RWPE2 (cell line): ENCODE data around the gene PTP4A2.
A peak's percentile ranks its signal among the peaks of the same experiment; 100 is the strongest.

Source experiments
- ATAC-seq: fragments of 200-7000 bp; cut with Tn5 transposase; 3 replicates; pipeline ENCODE4 v1.9.1; 2021; ENCODE audit warnings: low read depth
- DNase-seq: peaks from one replicate; pipeline ENCODE4 v3.0.0-alpha.2; 2020; ENCODE audit warnings: low spot score
- H3K27ac ChIP-seq: fragments of 450-650 bp; 2 replicates; pipeline ENCODE4 v1.5.1; 2017; ENCODE audit warnings: mild to moderate bottlenecking; ENCODE audit not compliant: poor library complexity, severe bottlenecking
- H3K27me3 ChIP-seq: fragments of 250-450 bp; sonication (Bioruptor Pico); 2 replicates; pipeline ENCODE4 v1.5.1; 2021; ENCODE audit warnings: mild to moderate bottlenecking, moderate library complexity; ENCODE audit not compliant: insufficient read depth, poor library complexity, severe bottlenecking
- H3K36me3 ChIP-seq: fragments of 250-450 bp; sonication (Bioruptor Pico); 2 replicates; pipeline ENCODE4 v1.5.1; 2020; ENCODE audit warnings: low read depth, mild to moderate bottlenecking, moderate library complexity
- H3K4me1 ChIP-seq: fragments of 250-450 bp; sonication (Bioruptor Pico); 2 replicates; pipeline ENCODE4 v1.5.1; 2021; ENCODE audit warnings: mild to moderate bottlenecking, moderate library complexity; ENCODE audit not compliant: insufficient read depth, poor library complexity, severe bottlenecking
- H3K4me3 ChIP-seq: fragments of 250-450 bp; sonication (Bioruptor Pico); 2 replicates; pipeline ENCODE4 v1.5.1; 2021; ENCODE audit warnings: mild to moderate bottlenecking, moderate library complexity; ENCODE audit not compliant: severe bottlenecking
- H3K9me3 ChIP-seq: fragments of 250-450 bp; sonication (Bioruptor Pico); 2 replicates; pipeline ENCODE4 v1.5.1; 2021; ENCODE audit warnings: mild to moderate bottlenecking, moderate library complexity; ENCODE audit not compliant: severe bottlenecking
- TF ChIP-seq, protein P1 (sequence below): fragments of 450-650 bp; IDR thresholded peaks from one replicate; pipeline ENCODE4 v1.5.1; 2017; ENCODE audit warnings: mild to moderate bottlenecking, moderate library complexity; ENCODE audit not compliant: poor library complexity, severe bottlenecking

The PTP4A2 gene

DNA sequence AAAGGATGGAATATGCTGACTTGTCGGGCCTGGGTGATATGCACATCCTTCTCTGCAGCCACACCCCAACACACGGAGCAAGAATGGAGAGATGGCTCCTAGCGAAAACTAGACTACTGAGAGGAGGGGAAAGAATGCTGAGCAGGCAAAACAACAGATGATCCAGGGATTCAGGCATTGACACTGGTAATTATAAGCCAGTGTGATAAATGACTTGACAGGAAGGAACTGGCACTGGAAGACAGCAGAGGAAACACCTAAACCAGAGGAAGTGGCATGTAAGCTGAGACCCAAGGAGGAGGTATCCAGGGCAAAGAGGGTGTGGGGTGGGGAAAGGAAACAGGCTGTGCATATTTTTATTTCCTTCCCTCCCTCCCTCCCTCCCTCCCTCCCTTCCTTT lies 43.8 kb upstream of the PTP4A2 start:
- H3K36me3 ChIP-seq = no peaks in the 10 kb centered on the region
- TF ChIP-seq, protein P1, sequence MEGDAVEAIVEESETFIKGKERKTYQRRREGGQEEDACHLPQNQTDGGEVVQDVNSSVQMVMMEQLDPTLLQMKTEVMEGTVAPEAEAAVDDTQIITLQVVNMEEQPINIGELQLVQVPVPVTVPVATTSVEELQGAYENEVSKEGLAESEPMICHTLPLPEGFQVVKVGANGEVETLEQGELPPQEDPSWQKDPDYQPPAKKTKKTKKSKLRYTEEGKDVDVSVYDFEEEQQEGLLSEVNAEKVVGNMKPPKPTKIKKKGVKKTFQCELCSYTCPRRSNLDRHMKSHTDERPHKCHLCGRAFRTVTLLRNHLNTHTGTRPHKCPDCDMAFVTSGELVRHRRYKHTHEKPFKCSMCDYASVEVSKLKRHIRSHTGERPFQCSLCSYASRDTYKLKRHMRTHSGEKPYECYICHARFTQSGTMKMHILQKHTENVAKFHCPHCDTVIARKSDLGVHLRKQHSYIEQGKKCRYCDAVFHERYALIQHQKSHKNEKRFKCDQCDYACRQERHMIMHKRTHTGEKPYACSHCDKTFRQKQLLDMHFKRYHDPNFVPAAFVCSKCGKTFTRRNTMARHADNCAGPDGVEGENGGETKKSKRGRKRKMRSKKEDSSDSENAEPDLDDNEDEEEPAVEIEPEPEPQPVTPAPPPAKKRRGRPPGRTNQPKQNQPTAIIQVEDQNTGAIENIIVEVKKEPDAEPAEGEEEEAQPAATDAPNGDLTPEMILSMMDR = no peak
- ATAC-seq = peak; percentile 40; the same call in 2 of the 3 replicates
- no peak overlapping the region for H3K27ac ChIP-seq
- DNase-seq = no peak
- H3K27me3 ChIP-seq = no peaks in the 10 kb centered on the region
- no peaks in the 10 kb centered on the region for H3K4me1 ChIP-seq
- H3K9me3 ChIP-seq = no peaks in the 10 kb centered on the region
- no peak overlapping the region for H3K4me3 ChIP-seq

DNA sequence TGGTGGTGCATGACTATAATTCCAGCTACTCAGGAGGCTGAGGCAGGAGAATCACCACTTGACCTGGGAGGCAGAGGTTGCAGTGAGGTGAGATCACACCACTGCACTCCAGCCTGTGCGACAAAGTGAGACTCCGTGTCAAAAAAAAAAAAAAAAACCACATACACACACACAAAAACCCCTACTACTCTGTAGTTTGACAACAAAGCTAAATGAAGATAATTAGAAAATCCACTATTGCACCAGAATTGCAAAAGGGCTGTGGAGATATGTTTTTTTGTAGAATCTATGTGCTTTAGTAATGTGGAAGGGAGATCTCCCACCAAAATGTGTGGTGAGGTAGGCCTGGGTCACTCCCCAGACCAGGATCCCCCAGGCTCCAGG lies 43.3 kb upstream of the PTP4A2 start:
- TF ChIP-seq, protein P1 = no peak
- no peaks in the 10 kb centered on the region for H3K9me3 ChIP-seq
- no peaks in the 10 kb centered on the region for H3K36me3 ChIP-seq
- H3K27ac ChIP-seq = no peak overlapping the region
- H3K4me3 ChIP-seq = no peak overlapping the region
- DNase-seq = no peak
- no peaks in the 10 kb centered on the region for H3K27me3 ChIP-seq
- ATAC-seq = no peak
- no peaks in the 10 kb centered on the region for H3K4me1 ChIP-seq

DNA sequence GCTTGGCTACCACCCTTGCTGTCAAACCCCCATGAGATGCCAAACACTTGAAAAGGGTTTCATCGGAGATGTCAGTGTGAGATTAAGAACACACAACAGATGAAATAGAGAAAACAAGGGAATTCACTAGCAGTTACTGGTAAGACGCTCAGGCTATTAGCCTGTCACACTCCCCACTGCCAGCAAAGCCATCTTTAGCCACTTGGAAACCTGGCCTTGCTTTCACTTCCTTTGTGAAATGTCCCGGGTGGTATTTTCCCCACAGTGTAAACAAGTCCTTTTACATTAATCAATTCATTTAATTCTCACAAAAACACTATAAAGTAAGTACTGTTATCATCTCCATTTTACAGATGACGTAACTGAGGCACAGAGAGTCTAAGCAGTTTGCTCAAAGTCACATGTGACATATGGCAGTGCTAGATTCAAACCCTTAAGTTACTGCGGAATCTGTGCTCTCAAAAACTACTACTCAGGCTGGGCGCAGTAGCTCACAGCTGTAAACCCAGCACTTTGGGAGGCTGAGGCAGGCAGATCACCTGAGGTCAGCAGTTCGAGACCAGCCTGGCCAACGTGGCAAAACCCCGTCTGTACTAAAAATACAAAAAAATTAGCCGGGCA lies 42.8 kb upstream of the PTP4A2 start:
- no peak for ATAC-seq
- TF ChIP-seq, protein P1 = no peak
- H3K27me3 ChIP-seq = no peaks in the 10 kb centered on the region
- no peak for DNase-seq
- H3K9me3 ChIP-seq = no peaks in the 10 kb centered on the region
- H3K4me1 ChIP-seq = no peaks in the 10 kb centered on the region
- no peak overlapping the region for H3K27ac ChIP-seq
- no peak overlapping the region for H3K4me3 ChIP-seq
- no peaks in the 10 kb centered on the region for H3K36me3 ChIP-seq

DNA sequence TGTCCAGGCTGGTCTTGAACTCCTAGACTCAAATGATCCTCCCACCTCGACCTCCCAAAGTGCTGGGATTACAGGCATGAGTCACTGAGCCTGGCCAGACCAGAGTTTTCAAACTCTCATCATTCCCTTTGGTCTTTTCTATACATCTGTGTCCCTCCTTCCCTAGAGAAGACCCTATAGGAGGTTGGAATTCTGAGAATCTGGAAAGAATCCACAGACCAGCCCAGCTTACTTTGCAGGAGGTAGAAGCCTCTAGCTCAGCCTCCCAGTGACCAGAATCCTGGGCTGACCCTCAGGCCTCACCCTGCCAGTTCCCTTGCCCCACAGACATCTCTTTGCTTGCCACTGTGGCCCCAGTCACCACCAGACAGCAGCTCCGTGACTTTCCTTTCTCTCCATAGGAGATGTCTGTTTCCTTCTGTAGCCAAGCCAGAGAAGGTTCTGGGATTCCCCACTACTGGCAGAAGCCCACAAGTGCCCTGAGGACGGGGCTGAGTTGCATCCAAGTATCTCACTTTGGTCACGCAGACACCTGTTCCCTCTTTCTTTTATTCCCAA lies 40.8 kb upstream of the PTP4A2 start:
- no peak for ATAC-seq
- TF ChIP-seq, protein P1 = no peak
- Histone ChIP-seq H3K4me1 (no peaks in the 10 kb centered on the region), H3K9me3 (no peaks in the 10 kb centered on the region), H3K27me3 (no peaks in the 10 kb centered on the region), H3K4me3 (no peak overlapping the region), H3K27ac (no peak overlapping the region), H3K36me3 (no peaks in the 10 kb centered on the region)
- DNase-seq = no peak
